HG03196 (cell line): ENCODE data around the gene MAST4.

Experiments used
- ATAC-seq: cut with Tn5 transposase; IDR thresholded peaks from one replicate; pipeline ENCODE4 v1.9.1; 2021; ENCODE audit not compliant: unreplicated experiment

Gene MAST4

GRCh38 chr5:67216564-67216963, 620.4 kb downstream of the MAST4 start:
- no peak for ATAC-seq
